Measurements from ENCODE around the gene ARHGEF16. TPM values are rescaled to one million over a fixed set of nuclear protein-coding genes. Genes with fewer than 3 reads are reported as not detected.
A peak's percentile ranks its signal among the peaks of the same experiment; 100 is the strongest.

ARHGEF16 gene
- total RNA-seq, 6 donors from 2014 or later, result 11.9 to 28.9 (median 13.4) TPM

DNA sequence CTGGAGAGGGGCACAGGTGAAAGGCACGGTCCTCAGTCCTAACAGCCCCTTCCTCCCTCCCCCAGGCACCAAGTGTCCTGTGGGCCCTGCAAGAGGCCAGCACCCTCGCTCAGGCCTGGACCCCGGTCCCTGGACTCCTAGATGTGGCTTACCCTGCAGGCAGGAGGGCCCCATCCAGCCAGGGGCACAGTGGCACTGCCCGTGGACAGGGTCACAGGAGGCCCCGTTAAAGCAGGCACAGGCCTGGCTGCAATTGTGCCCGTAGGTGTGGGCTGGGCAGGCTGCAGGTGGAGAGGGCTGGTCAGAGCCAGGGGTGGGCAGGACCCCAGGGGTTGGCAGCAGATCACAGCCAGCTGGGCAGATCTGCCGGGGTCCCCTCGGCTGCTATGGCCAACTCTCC, 44.5 kb downstream of the ARHGEF16 start:
- H3K36me3 ChIP-seq, result peaks cover 0 to 34% (median 10%) of the 10 kb centered on the region in 4 donors
- peak in 1 of 2 donors; percentile 63 for DNase-seq

DNA sequence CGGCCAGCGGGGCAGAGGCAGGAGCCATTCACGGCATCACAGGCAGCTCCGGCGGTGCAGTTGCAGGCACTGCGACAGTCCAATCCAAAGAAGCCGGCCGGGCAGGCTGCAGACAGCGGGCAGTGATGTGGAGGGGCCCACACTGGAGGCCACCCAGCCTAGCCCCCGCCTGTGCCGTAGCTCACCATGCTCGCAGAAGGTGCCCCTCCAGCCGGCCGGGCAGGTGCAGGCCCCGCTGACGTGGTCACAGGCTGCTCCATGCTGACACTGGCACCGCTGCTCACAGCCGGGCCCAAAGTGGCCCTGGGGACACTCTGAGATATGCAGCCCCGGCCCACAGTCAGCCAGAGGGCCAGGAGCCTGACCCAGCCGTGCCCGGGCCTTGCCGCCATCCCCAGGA, 45.1 kb downstream of the ARHGEF16 start:
- peaks cover 0 to 34% (median 9%) of the 10 kb centered on the region in 4 donors for H3K36me3 ChIP-seq
- ATAC-seq (ENCODE audit: low FRiP score in 2 of 2), result no peak

More for the DNA sequence above, 44.5 kb downstream of the ARHGEF16 start:
- TF ChIP-seq POLR2A (IDR thresholded peaks at IDR 0.05) (no peak), POLR2AphosphoS5 (IDR thresholded peaks at IDR 0.05) (no peak), EP300 (IDR thresholded peaks at IDR 0.05) (no peak)
- TF ChIP-seq, protein P1, sequence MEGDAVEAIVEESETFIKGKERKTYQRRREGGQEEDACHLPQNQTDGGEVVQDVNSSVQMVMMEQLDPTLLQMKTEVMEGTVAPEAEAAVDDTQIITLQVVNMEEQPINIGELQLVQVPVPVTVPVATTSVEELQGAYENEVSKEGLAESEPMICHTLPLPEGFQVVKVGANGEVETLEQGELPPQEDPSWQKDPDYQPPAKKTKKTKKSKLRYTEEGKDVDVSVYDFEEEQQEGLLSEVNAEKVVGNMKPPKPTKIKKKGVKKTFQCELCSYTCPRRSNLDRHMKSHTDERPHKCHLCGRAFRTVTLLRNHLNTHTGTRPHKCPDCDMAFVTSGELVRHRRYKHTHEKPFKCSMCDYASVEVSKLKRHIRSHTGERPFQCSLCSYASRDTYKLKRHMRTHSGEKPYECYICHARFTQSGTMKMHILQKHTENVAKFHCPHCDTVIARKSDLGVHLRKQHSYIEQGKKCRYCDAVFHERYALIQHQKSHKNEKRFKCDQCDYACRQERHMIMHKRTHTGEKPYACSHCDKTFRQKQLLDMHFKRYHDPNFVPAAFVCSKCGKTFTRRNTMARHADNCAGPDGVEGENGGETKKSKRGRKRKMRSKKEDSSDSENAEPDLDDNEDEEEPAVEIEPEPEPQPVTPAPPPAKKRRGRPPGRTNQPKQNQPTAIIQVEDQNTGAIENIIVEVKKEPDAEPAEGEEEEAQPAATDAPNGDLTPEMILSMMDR (IDR thresholded peaks at IDR 0.05), result no peak
- no peak for ATAC-seq (ENCODE audit: low FRiP score in 2 of 2)
- no peak overlapping the region for H3K4me3 ChIP-seq
- H3K4me1 ChIP-seq, result peaks cover 0 to 3% (median 0%) of the 10 kb centered on the region in 4 donors
- no peaks in the 10 kb centered on the region for H3K27me3 ChIP-seq
- 90 to 100% methylated on average over 3 to 8 of the region's 8 CpGs for WGBS, 2 donors
- no peak overlapping the region for H3K27ac ChIP-seq
- H3K9me3 ChIP-seq, result no peaks in the 10 kb centered on the region

DNA sequence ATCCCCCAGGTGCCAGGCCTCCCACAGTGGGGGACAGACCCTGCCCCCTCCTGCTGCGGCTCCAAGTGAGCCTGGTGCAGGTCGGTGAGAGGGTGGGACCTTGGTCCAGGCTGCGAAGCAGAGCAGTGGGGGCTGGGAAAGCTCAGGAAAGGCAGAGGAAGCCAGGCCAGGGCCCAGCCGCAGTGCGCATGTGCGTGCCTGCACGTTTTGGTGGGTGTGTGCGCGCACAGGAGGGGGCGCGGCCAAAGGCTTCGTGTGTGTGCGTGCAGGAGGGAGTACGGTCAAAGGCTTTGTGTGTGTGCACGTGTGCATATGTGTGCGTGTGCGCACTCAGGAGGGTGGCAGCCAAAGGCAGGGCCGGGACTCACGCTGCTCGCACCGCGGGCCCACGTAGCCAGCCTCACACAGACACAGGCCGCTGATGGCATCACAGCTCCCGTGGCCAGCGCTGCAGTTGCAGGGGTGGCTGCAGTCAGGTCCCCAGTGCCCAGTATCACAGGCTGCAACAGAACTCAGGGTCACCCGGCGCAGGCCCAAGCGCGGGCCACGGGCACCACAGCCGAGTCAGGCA, 45.9 kb downstream of the ARHGEF16 start:
- ATAC-seq (ENCODE audit: low FRiP score in 2 of 2), result no peak
- TF ChIP-seq POLR2AphosphoS5 (IDR thresholded peaks at IDR 0.05) (no peak), EP300 (IDR thresholded peaks at IDR 0.05) (no peak), POLR2A (IDR thresholded peaks at IDR 0.05) (no peak)
- TF ChIP-seq, protein P1 (IDR thresholded peaks at IDR 0.05), result no peak
- H3K9me3 ChIP-seq, result no peaks in the 10 kb centered on the region
- DNase-seq, result peak in 1 of 2 donors; percentile 77
- no peaks in the 10 kb centered on the region for H3K27me3 ChIP-seq
- no peak overlapping the region for H3K27ac ChIP-seq
- H3K4me1 ChIP-seq, result peaks cover 0 to 16% (median 10%) of the 10 kb centered on the region in 4 donors
- WGBS, 2 donors, result 92 to 93% methylated on average over 22 to 32 of the region's 32 CpGs
- H3K36me3 ChIP-seq, result peaks cover 0 to 36% (median 10%) of the 10 kb centered on the region in 4 donors
- no peak overlapping the region for H3K4me3 ChIP-seq

More for the DNA sequence above, 45.1 kb downstream of the ARHGEF16 start:
- 93 to 94% methylated on average over 3 to 22 of the region's 22 CpGs for WGBS, 2 donors
- no peak for TF ChIP-seq EP300 (IDR thresholded peaks at IDR 0.05)
- no peak for TF ChIP-seq POLR2A (IDR thresholded peaks at IDR 0.05)
- TF ChIP-seq, protein P1 (IDR thresholded peaks at IDR 0.05), result no peak
- TF ChIP-seq POLR2AphosphoS5 (IDR thresholded peaks at IDR 0.05), result no peak
- Histone ChIP-seq H3K27me3 (no peaks in the 10 kb centered on the region), H3K27ac (no peak overlapping the region), H3K4me3 (no peak overlapping the region), H3K9me3 (no peaks in the 10 kb centered on the region), H3K4me1 (peaks cover 0 to 9% (median 3%) of the 10 kb centered on the region in 4 donors)
- DNase-seq, result peak in 1 of 2 donors; percentile 77

DNA sequence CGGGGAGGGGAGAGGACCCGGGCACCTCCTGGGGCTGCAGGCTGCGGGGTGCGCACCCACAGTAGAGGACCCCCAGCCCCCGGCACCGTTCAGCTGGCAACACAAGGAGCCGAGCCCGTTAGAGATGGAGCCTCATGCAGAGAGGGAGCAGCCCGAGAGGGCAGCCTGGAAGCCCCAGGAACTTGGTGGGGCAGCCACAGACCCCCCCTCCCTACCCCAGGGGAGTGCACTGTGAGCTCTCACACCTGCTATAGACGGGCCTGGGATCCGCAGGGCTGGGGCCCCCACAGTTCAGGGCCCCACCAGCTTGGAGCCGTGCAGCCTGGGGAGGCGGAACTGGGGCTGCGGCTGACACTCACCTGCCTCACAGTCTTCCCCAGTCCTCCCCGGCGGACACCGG, 47.0 kb downstream of the ARHGEF16 start:
- Histone ChIP-seq H3K27me3 (no peaks in the 10 kb centered on the region), H3K4me3 (no peak overlapping the region), H3K36me3 (peaks cover 0 to 38% (median 15%) of the 10 kb centered on the region in 4 donors), H3K27ac (no peak overlapping the region), H3K4me1 (peaks cover 0 to 17% (median 10%) of the 10 kb centered on the region in 4 donors), H3K9me3 (no peaks in the 10 kb centered on the region)
- TF ChIP-seq, protein P1 (IDR thresholded peaks at IDR 0.05), result no peak
- TF ChIP-seq EP300 (IDR thresholded peaks at IDR 0.05), result no peak
- TF ChIP-seq POLR2A (IDR thresholded peaks at IDR 0.05), result no peak
- TF ChIP-seq POLR2AphosphoS5 (IDR thresholded peaks at IDR 0.05), result no peak
- 94% methylated on average over 10 of the region's 17 CpGs; no CpG with 5 or more reads in 1 of the 2 donors for WGBS, 2 donors
- ATAC-seq (ENCODE audit: low FRiP score in 2 of 2) (no peak), DNase-seq (peak in 1 of 2 donors; percentile 61)
